GM12878 (cell line): ENCODE results near the gene C16orf46. TPM values are rescaled to one million over a fixed set of nuclear protein-coding genes. Genes with fewer than 3 reads are reported as not detected.
A peak's percentile ranks its signal among the peaks of the same experiment; 100 is the strongest.

Source experiments
- ATAC-seq: fragments of 200-7000 bp; cut with Tn5 transposase; 3 replicates; pipeline ENCODE4 v1.9.1; 2020; ENCODE audit warnings: mild to moderate bottlenecking, moderate library complexity
- BruUV-seq: library from RNA; stranded (reverse); fragments of 400-500 nt; replicated peaks from 2 replicates; lab custom pipeline; 2021; lab: Mats Ljungman, UMichigan
- CTCF ChIA-PET: fragments of 300-600 bp; sonication (Branson Sonifier 250); formaldehyde crosslinking; extraction: SDS; loops from one replicate; lab custom pipeline; 2021; ENCODE audit warnings: inconsistent platforms; lab: Yijun Ruan, JAX
- POLR2A ChIA-PET: fragments of 350-600 bp; formaldehyde crosslinking; extraction: SDS; loops from one replicate; lab custom pipeline; 2021; ENCODE audit warnings: inconsistent platforms; lab: Charles Lee
- RAD21 ChIA-PET: fragments of 300-600 bp; sonication (Branson Sonifier 250); formaldehyde crosslinking; loops from one replicate; lab custom pipeline; 2023; ENCODE audit warnings: antibody characterized with exemption; ENCODE audit not compliant: unreplicated experiment; lab: Charles Lee
- SMC1A ChIA-PET: fragments of 300-600 bp; sonication (Branson Sonifier 250); formaldehyde crosslinking; loops from one replicate; lab custom pipeline; 2023; ENCODE audit not compliant: unreplicated experiment, uncharacterized antibody; lab: Charles Lee
- DNase-seq: peaks from one replicate; pipeline ENCODE4 v3.0.0-alpha.2; 2011; ENCODE audit warnings: low read depth, low spot score
- FAIRE-seq: peaks from 3 replicates; lab custom pipeline; 2011; peaks lifted over from hg19 to GRCh38; lab: Jason Lieb, UNC
- H2AFZ ChIP-seq: 2 replicates; pipeline ENCODE4 v1.6.0; 2011; ENCODE audit warnings: low read depth, low read length, control low read depth; ENCODE audit not compliant: control insufficient read depth
- H3K27ac ChIP-seq: 2 replicates; pipeline ENCODE4 v1.5.1; 2011; ENCODE audit warnings: control low read depth; ENCODE audit not compliant: control insufficient read depth, insufficient read depth
- H3K27me3 ChIP-seq, 2 experiments: replicated peaks in 1 of 2; 2 replicates each; pipeline versions ENCODE4 v1.6.0 to v1.6.1; 2011; ENCODE audit warnings: low read length in 1 of 2; ENCODE audit not compliant: control insufficient read depth in 2 of 2, insufficient read depth in 2 of 2
- H3K36me3 ChIP-seq, 2 experiments: 2 replicates each; pipeline ENCODE4 v1.5.1; 2011; ENCODE audit warnings: low read length in 1 of 2; ENCODE audit not compliant: control insufficient read depth in 2 of 2, insufficient read depth in 2 of 2
- H3K4me1 ChIP-seq: 2 replicates; pipeline ENCODE4 v1.6.1; 2011; ENCODE audit warnings: mild to moderate bottlenecking, low read length, moderate library complexity, mixed read lengths; ENCODE audit not compliant: control insufficient read depth, insufficient read depth
- H3K4me2 ChIP-seq: 2 replicates; pipeline ENCODE4 v1.6.0; 2011; ENCODE audit warnings: control low read depth; ENCODE audit not compliant: control insufficient read depth, insufficient read depth
- H3K4me3 ChIP-seq: fragments of 200-600 bp; sonication (generic); 2 replicates; pipeline ENCODE4 v1.5.1; 2016
- H3K79me2 ChIP-seq: 2 replicates; pipeline ENCODE4 v1.6.0; 2011; ENCODE audit warnings: low read length; ENCODE audit not compliant: control insufficient read depth, insufficient read depth
- H3K9ac ChIP-seq: 2 replicates; pipeline ENCODE4 v1.8.0; 2011; ENCODE audit warnings: low read length, control low read depth, mixed read lengths; ENCODE audit not compliant: control insufficient read depth, insufficient read depth
- H3K9me3 ChIP-seq: replicated peaks from 3 replicates; pipeline ENCODE4 v1.5.1; 2011; ENCODE audit warnings: mild to moderate bottlenecking, low read length; ENCODE audit not compliant: control insufficient read depth, insufficient read depth
- H4K20me1 ChIP-seq: 2 replicates; pipeline ENCODE4 v1.6.0; 2011; ENCODE audit not compliant: control insufficient read depth, insufficient read depth
- ATF7 ChIP-seq: fragments of 450-650 bp; IDR thresholded peaks from 2 replicates; pipeline ENCODE4 v1.6.1; 2016; ENCODE audit warnings: low read depth, mild to moderate bottlenecking
- E4F1 ChIP-seq: fragments of 450-650 bp; IDR thresholded peaks from 2 replicates; pipeline ENCODE4 v1.6.1; 2018; ENCODE audit warnings: borderline replicate concordance, mild to moderate bottlenecking; ENCODE audit not compliant: partially characterized antibody
- IKZF1 ChIP-seq: fragments of 450-650 bp; conservative IDR thresholded peaks from 2 replicates; pipeline ENCODE4 v1.6.1; 2017; ENCODE audit warnings: antibody characterized with exemption, mild to moderate bottlenecking
- MXI1 ChIP-seq: fragments of 150-350 bp; IDR thresholded peaks from 2 replicates; pipeline ENCODE4 v1.6.1; 2011; ENCODE audit warnings: low read depth, mild to moderate bottlenecking, inconsistent platforms, low read length, improper control_type of control experiment
- POLR2AphosphoS2 ChIP-seq: IDR thresholded peaks from 2 replicates; pipeline ENCODE4 v1.6.1; 2011; ENCODE audit warnings: low read depth, mild to moderate bottlenecking, low read length, improper control_type of control experiment, moderate library complexity
- WGBS: methylation state at CpG from one replicate; pipeline ENCODE4 v1.1.6; 2016; ENCODE audit warnings: low lambda C conversion rate; ENCODE audit not compliant: insufficient replicate concordance, insufficient coverage; ENCODE audit errors: missing lambda C conversion rate; 5-methylcytosine and 5-hydroxymethylcytosine counted together
- in situ Hi-C: fragments of 300-500 bp; cut with MboI; formaldehyde crosslinking; loops from 9 replicates; pipeline ENCODE4 v1.14.3; 2018; ENCODE audit warnings: mixed read lengths
- intact Hi-C: fragments of 100-400 bp; cut with micrococcal nuclease; formaldehyde crosslinking; loops from one replicate; pipeline ENCODE4 v1.14.2; 2022; ENCODE audit not compliant: unreplicated experiment
- polyA plus RNA-seq, 11 experiments: library from polyadenylated mRNA; depleted of rRNA in 4 of 11; unstranded in 6 of 11; stranded (reverse) in 5 of 11; fragments of >200 nt; fragmentation: Nextera tagmentation in 4 of 11; fragmentation: Illumina TruSeq in 1 of 11; extraction: Ambion mirVana in 4 of 11; extraction: Trizol in 1 of 11; gene quantifications; 1 replicate in 1 of 11; 2 replicates in 10 of 11; pipeline versions ENCODE4 v1.2.1 to v1.2.3, GENCODE V29; 2011 to 2016; ENCODE audit warnings: inconsistent platforms in 2 of 11, missing spikeins in 2 of 11, low read depth in 1 of 11
- total RNA-seq, 4 experiments: library from RNA; depleted of rRNA in 3 of 4; stranded (reverse); fragments of >200 nt in 3 of 4; fragmentation: Illumina TruSeq in 1 of 4; extraction: Trizol in 1 of 4; gene quantifications; 2 replicates each; pipeline versions ENCODE4 v1.2.1 to v1.2.3, GENCODE V29; 2013 to 2021

C16orf46 gene
- total and polyA plus RNA-seq, 10 of the 15 experiments (the other 5 are each of a cell fraction or from before 2014, with no cell fraction given): 0.04 to 0.46 (median 0.14) TPM; not detected in 6

GRCh38 chr16:81107511-81107910, 30.5 kb upstream of the C16orf46 start:
- Histone ChIP-seq H3K9me3 (no peaks in the 10 kb centered on the region), H3K4me2 (no peak overlapping the region), H4K20me1 (no peaks in the 10 kb centered on the region), H3K4me1 (no peaks in the 10 kb centered on the region), H3K36me3 (no peaks in the 10 kb centered on the region), H3K27ac (no peak overlapping the region), H3K27me3 (no peaks in the 10 kb centered on the region; a peak in 1 of 4 replicates), H3K9ac (no peak overlapping the region), H2AFZ (no peak overlapping the region), H3K4me3 (no peak overlapping the region), H3K79me2 (no peaks in the 10 kb centered on the region)
- CTCF ChIA-PET: interaction anchor here (0.9 kb wide), 1 partner anchor 31 kb away, joined by 3 read pairs; no protein-coding TSS in a partner anchor
- POLR2A ChIA-PET: no interaction called here
- intact Hi-C loops: no loop called here
- no TSS peak for BruUV-seq
- WGBS: 25% methylated on average over 11 of the region's 11 CpGs
- SMC1A ChIA-PET: no interaction called here
- in situ Hi-C loops: no loop called here
- no peak for TF ChIP-seq MXI1
- TF ChIP-seq IKZF1: no peak; the same call in 1 of the 2 replicates
- no peak for TF ChIP-seq POLR2AphosphoS2
- TF ChIP-seq E4F1: no peak
- TF ChIP-seq ATF7: no peak
- FAIRE-seq: no peak
- RAD21 ChIA-PET: no interaction called here
- DNase-seq: no peak
- ATAC-seq: peak; percentile 46
